ENCODE results near the gene SSR3.

- TF ChIP-seq POLR2AphosphoS5 (IDR thresholded peaks at IDR 0.05; ENCODE audit: low read depth, low read length) (no peak), REST (IDR thresholded peaks at IDR 0.05; ENCODE audit: insufficient read depth in 1 of 2, low read depth in 2 of 2, low read length in 2 of 2) (no peak), SIN3A (IDR thresholded peaks at IDR 0.05; ENCODE audit: borderline replicate concordance, insufficient read depth, low read length) (no peak), TAF1 (IDR thresholded peaks at IDR 0.05; ENCODE audit: borderline replicate concordance, insufficient read depth, low read length) (no peak), FOXP2 (optimal IDR thresholded peaks at IDR 0.05; ENCODE audit: borderline replicate concordance, extremely low read depth, extremely low read length, insufficient read depth) (no peak)
Measured at GRCh38 chr3:156532730-156533129, 22.2 kb downstream of the SSR3 start.
